ENCODE results near the gene EEPD1.
A peak's percentile ranks its signal among the peaks of the same experiment; 100 is the strongest.

Gene EEPD1

DNA sequence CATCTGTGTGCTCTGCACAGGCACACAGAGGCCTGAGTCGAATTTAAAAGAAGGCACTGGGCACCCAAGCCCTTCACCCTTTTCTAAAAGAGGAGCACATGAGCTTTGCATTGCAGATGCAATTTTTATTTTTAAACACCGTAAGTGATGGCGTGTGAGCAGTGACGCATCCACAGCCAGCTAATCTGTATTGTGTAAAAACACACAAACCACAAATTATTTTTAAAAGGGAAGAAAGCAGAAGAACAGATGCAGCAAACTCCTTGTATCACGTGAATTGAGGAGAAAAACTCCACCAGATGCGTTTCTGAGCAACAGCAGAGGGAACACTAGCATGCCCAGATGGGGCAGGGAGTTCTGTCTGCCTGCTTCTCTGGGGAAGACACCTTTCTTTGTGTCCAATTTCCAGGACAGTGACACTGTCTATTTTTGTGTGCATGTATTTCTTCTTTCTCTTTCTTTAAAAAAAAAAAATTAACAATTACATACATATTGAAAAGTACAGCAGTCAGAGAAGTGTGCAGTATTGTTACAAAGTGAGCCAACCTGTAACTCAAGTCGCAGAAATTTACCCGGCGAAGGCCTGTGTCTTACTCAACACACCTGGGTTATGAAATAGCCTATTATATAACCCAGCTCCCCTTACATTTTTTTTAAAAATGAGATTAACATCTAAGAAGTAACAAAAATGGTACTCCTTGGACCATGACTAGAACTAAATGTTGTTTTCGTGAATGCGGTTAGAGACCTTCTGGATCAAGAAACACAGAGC, 39.2 kb downstream of the EEPD1 start:
- no peak for DNase-seq

DNA sequence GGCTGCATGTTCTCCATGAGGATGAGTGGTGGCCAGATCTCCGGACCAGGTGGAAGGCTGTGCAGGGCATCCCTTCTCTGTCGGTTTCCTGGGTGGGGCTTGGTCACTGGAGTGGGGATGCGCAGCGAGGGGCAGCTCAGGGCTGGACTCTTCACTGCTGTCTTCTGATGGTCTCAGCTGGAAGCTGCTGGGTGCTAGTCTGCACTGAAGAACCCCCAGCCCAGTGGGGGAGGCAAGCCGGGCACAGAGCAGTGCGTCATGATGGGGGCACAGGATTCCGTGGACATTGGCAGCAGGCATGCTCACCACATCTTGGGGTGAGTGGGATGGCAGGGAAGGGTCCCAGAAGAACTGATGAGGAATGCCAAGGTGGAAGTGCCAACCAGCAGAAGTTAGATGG, 39.8 kb downstream of the EEPD1 start:
- no peak for DNase-seq

DNA sequence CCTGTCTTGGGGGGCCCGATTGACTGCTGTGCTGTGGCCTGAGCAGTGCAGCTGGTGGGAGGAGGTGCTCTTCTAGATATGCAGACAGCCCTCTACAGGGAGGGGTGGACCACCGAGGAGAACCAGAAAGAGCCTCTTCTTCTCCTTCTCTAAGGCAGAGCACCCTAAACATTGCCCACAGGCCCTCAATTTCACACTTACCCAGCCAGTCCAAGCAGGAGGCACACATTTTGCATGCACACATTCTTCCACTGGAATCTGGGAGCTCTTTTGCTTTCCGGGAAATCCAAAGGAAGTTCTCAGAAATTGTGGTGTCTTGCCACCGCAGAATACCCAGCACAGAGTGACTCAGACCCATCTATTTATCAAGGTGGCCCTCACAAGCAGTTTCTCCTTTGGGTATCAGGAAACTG, 45.8 kb downstream of the EEPD1 start:
- peak in 1 of 5 donors; percentile 61 for DNase-seq

DNA sequence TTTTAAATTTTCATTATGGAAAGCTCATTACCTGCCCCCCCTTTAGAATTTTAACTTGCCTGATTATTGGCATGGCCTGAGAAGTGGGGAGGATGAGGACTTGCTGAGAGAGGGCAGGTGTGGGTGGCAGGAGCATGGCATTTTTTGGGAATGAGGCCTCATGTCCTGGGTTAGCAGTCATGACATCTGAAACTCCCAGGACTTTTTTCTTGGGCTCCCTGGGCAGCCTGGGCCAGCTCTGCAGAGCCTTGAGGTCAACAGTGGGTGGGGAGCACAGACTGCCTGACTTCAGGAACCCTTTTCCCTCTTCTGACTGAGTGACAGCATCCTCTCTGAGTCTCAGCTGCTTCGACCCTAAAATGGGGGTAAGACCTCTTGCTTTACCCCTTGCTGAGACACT, 46.3 kb downstream of the EEPD1 start:
- DNase-seq, result no peak

DNA sequence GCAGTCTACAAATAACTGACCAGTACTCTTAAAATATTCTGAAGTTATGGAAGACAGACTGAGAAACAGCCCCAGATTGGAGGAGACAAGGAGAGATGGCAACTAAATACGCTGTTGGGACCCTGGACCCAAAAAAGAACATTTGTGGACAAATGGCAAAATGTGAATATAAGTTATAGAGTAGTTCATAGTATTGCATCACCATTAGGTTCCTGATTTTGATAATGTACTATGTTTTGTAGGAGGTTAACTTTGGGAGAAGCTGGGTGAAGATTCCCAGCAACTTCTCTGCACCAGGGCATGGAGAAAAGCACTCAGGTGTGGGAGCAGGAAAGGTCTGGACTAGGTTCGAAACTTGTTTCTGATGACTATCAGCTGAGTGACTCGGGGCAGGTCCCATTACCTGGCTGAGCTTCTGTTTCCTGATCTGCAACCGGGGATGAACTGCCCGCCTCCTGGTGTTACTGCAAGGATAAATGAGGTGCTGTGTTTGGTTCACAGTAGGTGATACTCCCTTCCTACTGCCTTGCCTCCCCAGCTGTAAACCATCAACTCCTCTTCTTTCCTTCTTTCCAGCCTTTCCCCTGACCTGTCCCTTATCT, 48.2 kb downstream of the EEPD1 start:
- no peak for DNase-seq

DNA sequence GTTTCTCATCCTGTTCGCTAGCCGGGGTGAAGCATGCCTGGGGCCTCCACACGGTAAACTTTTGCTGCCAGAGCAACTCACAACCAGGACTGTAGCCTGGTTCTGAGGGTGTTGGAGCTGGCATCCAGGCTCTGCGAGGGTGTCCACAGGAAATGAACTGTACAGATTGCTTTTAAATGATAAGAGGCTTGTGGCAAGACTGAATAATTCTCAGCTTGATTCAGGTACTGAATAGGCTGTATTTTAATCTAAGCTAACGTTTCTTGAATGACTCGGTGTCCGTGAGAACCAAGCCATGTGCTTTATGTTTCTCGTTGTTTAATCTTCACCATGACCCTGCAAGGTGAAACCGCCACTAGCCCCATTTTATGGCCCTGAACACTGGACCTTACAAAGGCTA, 49.3 kb downstream of the EEPD1 start:
- DNase-seq, result peak in 1 of 5 donors; percentile 20

DNA sequence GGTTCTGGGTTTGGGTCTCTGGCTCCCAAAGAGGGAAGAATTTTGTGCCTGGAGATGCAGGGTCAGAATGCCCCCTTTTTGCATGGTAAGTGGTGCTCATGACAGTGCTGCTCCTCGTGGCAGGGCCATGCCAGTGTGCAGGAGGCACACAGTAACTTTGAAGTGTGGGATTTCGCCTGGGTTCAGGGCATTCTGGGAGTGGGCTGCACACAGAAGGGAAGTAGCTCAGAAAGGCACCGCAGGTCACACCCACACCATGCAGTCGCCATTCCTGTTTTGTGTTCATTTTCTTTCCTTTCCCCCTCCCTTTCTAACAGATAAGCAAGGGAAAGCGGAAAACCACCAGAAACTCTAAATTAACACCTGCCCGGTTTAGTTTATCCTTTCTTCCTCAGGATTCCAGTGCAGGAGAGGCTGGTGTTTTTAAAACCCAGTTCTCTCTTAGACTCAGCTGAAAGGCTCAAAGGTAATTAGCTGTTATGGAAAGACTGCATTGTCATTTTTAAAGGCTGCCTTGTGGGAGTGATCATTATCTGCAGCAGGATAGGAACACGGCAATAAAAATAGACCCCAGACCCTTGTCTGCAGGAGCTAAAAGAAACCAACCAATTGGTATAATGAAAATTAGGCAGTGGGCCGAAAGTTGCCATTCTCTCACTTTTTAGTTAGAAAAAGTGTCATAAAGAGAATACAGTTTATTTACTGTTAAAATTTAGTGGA, 50.2 kb downstream of the EEPD1 start:
- DNase-seq, result no peak

DNA sequence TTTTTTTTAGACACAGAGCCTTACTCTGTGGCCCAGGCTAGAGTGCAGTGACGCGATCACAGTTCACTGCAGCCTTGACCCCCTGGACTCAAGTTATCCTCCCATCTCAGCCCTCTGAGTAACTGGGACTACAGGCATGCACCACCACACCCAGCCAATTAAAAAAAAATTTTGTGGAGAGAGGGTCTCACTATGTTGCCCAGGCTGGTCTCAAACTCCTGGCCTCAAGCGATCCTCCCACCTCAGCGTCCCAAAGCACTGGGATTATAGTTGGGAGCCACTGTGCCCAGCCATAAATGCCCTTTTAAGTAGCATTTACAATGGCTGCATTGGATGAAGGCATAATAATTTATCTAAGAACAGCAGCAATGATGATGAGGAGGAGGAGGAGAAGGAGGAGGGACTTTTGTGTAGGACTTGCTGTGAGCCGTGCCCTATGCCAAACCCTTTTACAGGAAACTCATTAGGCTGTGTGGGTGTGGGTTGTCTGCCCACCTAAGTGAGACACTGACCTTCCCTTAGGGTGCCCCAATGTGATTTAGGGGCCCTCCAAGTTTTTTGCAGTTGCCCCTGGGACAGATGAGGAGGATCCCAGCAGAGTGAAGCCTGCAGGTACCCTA, 51.1 kb downstream of the EEPD1 start:
- DNase-seq, result no peak

DNA sequence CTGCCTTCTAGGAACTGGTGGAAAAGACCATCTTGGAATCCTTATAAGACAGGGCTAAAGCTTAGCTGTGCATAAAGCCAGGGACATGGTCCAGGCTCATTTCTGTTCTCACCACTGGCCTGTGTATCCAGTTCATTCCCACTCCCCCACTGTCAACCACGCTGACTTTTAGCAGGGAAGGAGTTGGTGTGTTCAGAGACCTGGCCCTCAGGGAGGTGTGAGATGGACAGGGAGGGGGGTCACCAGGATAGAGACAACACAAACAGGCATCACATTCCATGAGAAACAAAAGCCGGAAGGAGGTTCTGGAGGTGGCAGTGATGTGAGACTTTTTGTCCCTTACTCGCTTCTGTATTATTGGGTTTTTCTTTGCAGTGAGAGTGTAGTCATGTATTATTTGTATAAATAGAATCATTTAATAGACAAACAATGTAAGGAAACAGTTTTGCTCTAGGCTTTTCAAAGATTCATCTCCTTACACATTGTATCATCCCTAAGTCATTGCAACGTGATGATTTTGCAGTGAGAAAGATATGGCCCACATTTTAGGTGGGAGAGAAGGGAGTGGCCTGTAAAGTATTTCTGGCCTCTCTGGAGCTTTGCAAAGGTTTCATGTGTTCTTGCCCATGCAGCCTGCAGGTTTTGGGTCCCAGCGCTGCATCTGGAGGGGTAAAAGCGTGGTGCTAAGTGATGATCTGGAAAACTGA, 52.0 kb downstream of the EEPD1 start:
- no peak for DNase-seq

DNA sequence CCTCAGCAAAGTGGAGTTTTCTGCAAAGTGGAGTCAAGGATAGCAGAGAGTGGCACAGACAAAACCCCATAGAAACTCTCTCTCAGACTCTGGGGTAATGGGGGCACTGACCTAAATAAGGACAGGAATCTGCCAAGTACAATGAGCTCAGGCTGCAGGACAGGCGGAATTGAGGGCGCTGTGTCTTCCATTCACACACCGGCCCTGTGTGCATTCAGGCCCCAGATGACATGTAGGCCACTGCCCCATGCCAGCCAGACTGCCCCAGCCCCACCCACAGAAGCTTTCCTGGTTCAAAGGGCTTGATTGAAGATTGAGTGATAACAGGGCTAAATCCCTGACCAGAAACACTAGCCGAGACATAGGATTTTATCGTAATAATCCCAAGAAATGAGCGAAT, 52.7 kb downstream of the EEPD1 start:
- DNase-seq, result no peak

DNA sequence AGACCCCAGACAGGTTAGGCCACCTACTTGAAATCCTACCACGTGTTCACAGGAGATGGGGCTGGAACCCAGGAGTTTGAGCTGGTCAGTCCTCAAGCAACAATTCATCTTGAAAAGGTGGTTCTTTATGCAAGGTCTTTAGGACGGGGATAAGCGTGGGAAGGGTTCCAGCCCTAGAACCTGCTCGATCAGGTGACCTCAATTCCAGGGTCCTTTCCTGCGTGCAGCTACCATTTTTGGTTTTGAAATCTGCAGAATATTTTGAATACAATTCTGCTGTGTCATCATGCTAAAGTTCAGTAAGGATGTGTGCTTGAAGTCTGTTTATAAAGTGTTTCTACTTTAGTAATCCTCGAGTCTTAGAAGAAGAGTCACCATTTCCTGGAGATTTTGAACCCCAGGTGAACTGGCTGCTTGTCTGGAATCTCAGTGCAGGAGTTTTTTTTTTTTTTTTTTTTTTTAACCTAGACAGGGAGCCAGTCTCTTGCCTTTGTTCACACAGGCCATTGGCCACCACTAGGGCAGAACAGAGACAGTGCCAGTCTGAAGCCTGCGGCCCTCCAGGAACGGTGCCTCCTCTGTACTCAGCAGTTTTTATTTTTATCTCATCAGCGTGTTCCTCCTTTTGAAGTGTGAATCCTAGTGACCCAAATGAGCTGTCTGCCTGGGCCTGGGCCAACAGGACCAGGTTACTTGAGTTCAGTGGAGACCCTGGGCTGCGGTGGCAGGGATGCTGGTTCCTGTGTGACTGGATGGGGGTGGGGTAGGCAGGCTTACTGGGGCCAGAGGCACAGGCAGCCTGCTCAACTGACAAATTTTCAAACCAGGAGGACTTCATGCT, 54.6 kb downstream of the EEPD1 start:
- peak in 2 of 5 donors; percentile 7 to 31 for DNase-seq

DNA sequence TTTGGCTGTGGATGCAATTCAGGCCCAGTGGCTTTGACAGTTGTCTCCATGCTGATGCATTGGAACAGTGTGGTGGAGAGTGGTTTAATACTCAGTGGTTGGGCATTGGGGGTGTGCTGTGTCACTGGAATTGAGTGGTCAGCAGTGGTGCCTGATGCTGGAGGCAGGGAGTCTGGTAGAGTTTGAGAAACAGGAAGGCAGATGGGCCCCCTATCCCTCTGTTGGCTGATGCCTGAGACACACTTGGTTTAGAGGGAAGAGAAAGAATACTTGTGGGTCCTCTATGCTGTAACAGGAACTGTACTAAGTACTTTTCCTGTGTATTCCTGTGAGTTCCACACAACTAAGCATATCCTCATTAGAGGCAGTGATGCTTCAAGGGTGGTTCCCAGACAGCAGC, 55.4 kb downstream of the EEPD1 start:
- DNase-seq, result no peak

DNA sequence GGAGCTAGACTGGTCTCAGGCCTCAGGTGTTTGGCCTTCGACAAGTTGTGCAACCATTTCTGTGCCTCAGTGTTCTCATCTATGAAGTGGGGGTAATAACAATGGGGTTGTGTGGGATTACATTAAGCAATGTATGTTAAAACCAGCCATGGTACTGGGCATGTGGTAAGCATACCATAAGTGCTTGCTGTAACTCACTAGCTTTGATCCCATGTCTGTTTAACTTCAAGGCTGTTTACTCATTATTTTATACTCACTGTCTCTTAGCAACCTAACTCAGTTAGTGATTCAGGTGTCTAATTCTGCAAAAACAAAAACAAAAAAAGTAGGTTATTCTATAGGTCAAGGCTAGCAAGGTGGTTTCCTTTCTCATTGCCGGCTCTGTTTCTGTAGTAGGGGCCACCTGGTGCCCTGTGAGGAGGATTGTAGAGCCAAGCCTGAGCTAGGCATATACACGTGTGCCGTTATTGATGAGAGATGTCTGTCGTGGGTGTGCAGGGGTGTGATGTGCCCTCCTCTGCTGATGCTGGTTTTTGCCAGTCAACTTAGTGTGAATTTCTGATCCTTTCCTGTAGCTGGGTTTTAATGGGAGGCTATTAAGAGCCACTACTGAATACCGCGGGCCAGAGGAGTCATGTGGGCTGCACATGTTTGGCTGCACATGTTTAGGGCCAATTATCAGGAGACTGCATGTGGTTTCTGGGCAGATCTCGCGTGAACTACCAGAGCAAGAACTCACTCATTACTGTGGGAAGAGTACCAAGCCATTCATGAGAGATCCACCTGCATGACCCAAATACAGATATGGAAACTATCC, 56.2 kb downstream of the EEPD1 start:
- peak in 1 of 5 donors; percentile 6 for DNase-seq

DNA sequence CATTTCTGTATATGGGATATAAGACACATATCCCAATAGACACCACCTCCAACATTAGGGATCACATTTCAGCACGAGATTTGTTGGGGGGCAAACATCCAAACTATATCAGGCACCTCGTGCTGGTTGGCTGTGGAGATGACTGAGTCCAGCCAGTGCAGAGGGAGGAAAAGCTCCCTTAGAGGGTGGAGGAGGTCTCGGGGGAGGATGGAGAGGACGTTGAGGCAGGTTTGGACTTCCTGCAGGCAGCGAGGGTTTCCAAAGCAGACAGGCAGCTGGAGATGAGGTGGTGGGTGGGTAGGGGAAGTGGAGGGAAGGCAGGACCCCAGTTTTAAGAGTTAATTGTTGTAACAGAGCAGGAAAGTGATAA, 56.7 kb downstream of the EEPD1 start:
- no peak for DNase-seq

DNA sequence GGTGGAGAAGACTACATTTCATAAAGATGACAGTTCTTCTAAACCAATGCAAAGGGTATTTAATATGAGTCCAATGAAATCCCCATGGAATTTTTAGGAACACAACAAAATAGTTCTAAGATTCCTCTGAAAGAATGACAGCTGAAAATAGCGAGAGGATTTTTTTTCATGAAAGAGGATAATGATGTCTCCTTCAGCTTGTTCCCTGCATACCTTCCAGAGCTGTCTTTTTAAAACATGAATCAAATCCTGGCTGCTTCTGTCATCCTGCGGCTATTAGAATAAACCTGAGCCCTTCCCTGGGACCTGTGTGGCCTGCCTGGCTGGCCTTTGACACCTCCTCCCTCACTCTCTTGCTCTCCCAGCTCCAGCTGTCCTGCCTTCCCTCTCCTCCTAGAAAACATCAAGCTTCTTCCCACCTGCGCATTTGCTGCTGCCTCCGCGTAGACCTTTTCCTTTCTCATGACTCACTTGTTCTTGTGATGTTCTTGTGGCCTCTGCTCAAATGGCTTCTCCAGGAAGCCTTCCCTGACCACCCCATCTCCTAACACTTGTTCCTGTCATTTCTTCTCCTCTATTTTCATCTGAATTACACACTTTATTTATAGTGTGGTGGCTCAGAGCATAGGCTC, 57.4 kb downstream of the EEPD1 start:
- no peak for DNase-seq

DNA sequence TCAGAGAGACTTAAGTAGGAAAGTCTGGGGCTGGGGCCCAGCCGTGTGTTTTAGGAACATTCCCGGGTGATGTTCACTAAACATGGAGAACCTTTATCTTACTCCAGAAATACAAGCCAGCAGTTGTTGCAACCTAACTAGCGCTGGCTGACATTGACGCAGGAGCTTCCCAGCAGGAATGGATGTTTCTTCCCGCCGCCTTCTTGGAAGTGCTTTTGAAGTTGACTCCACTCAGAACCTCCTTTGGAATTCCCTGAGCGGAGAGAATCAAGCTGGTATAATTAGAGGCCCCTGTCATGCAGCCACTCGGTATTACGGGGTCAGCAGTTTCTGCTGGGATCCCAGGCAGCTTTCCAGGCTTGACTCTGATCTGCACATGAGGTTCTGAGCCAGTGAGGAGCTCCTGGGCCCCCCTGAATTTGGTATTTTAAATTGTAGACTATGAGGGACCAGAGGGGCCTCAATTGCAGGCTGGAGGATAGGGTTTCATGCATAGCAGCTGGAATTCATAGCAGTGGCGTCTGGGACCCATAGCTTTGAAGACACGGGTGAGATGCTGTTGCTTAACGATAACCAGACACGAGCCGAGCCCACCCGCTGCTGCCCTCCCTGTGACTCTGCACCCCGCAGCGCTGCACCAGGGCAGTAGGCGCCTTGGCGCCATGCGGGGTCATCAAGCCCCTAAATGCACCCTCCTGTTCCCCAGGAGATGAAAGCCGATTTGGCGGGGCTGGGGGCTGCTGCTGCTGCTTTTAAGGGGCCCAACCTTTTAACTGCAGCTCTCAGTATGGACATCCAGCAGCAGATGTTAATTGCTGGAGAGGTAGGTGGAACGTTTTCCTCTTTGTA, 61.8 kb downstream of the EEPD1 start:
- DNase-seq, result no peak

DNA sequence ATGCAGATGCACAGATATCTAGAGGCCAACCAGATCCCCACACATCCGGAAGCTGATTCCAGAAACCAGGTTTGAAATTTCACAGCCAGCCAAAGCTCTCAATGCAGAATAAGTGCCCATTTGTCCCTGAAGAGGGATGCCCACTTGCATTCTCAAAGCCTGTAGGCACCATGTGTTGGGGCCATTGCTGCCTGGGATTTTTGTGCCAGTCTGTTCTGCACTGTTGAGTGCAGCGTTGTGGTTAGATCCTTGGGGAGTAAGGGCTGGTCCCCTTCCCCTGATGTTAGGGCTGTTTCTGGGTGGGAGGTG, 62.4 kb downstream of the EEPD1 start:
- DNase-seq, result no peak

DNA sequence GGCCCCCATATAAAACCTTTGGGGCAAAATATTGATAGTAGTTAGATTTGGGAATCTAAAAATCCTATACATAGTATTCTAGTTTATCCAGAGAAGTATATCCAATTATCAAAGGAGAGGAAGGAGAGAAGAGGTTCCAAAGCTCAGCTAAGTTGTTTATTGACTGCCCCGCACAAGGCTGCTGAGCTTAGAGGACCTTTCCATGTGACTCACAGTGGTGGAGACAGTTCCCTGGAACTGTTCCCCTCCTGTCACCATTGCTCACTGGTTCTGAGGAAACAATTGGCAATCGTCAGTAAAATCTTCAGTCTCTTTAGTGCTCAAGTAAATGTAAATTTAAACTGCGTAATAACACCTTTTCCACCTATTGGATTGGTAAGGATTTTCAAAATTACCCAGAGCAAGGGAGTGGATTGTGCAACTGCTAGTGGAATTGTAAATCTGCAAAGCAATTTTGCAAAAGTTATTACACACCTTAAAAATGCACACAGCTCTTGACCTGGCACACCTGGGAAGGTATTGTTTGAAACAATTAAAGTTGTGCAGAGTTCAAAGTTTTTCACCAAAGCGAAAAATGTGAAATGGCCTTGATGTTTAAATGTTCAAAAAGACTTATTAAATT, 63.1 kb downstream of the EEPD1 start:
- DNase-seq, result no peak

DNA sequence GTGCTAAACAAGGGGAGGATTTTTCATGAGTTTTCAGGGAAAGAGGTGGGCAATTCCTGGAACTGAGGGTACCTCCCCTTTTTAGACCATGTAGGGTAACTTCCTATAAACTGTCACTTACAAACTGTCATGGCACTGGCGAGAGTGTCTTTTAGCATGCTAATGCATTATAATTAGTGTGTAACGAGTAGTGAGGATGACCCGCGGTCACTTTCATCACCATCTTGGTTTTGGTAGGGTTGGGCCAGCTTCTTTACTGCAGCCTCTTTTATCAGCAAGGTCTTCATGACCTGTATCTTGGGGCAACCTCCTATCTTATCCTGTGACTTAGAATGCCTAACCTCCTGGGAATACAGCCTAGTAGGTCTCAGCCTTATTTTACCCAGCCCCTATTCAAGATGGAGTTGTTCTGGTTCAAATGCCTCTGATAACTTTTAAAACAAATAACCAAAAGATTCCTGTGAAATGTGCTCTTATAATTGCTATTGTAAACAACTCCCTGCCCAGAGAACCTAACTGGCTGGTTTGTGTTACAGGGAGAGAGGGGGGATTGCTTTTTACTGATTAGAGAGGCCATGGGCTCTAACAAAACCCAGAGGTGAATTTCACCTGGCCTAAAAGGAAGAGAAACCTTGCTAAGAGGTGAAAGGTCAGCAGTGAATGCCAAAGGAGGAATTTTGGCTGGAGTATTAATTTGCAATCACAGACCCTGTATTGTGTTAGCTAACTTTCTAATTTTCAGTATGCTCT, 64.3 kb downstream of the EEPD1 start:
- no peak for DNase-seq

Measured in T-helper 1 cell (primary cell).